ENCODE results near the gene ARHGAP27.

DNA sequence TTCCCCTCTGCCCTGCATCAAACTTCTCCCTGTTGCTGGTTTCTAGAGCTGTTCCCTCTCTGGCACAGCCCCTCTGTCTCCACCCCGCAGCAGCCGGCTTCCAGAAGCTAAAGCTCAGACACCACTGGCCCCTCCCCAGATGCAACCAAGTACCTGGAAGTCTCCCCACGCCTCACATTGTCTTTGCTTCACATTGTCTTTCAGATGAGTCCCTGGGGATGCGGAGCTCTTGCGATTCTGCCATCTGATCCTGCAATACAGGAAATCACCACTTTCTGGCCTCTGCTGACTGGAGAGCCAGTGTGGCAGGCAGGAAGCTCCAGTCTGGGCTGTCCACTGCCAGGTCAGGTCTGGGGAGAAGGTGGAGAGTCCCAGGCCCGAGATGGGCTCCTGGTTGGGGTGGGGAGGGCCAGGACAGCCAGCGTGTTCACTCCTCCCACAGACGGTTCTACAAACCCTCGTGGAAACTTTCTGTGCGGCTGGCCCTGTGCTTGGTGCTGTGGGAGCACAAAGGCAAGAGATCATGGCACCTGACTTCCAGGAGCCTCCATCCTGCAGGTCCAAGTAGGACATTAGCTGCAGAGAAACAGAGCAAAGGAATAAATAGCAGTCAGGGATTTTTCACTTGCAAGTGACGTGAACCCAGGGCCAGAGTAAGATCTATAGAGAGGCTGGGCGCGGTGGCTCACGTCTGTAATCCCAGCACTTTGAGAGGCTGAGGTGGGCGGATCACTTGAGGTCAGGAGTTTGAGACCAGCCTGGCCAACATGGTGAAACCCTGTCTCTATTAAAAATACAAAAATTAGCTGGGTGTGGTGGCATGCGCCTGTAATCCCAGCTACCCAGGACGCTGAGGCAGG lies 67.9 kb downstream of the ARHGAP27 start:
- TF ChIP-seq POLR2A (IDR thresholded peaks at IDR 0.05) (no peak), CTCF (IDR thresholded peaks at IDR 0.05) (no peak), POLR2AphosphoS5 (IDR thresholded peaks at IDR 0.05) (no peak), EP300 (IDR thresholded peaks at IDR 0.05) (no peak)

Measured in stomach (tissue), 4 donors.